HEK293 (cell line): Measurements from ENCODE around the gene PCDH9.

Source experiments
- CTCF ChIA-PET: fragments of 350-600 bp; formaldehyde crosslinking; extraction: SDS; loops from one replicate; lab custom pipeline; 2021; ENCODE audit warnings: antibody characterized with exemption; lab: Yijun Ruan, JAX
- POLR2A ChIA-PET: fragments of 300-600 bp; formaldehyde crosslinking; extraction: SDS; loops from one replicate; lab custom pipeline; 2020; ENCODE audit warnings: antibody characterized with exemption, inconsistent platforms; lab: Yijun Ruan, JAX
- H3K27ac ChIP-seq: fragments of 200-500 bp; sonication (Bioruptor generic); 2 replicates; pipeline ENCODE4 v1.5.1; 2014; ENCODE audit warnings: low read depth, low read length, control low read depth, inconsistent platforms; ENCODE audit errors: extremely low read depth
- H3K36me3 ChIP-seq, 2 experiments: fragments of 200-500 bp in 1 of 2; sonication (Bioruptor generic) in 1 of 2; 1 replicate in 1 of 2; 2 replicates in 1 of 2; pipeline ENCODE4 v1.5.1; 2014 to 2017; ENCODE audit warnings: inconsistent platforms in 2 of 2, low read length in 2 of 2; ENCODE audit not compliant: control insufficient read depth in 2 of 2, insufficient read depth in 1 of 2
- H3K4me1 ChIP-seq: fragments of 200-500 bp; sonication (Bioruptor generic); 2 replicates; pipeline ENCODE4 v1.5.1; 2014; ENCODE audit warnings: mild to moderate bottlenecking, low read length, inconsistent platforms; ENCODE audit not compliant: control insufficient read depth, insufficient read depth
- H3K4me3 ChIP-seq: 2 replicates; pipeline ENCODE4 v1.5.1; 2011; ENCODE audit warnings: low read depth, mild to moderate bottlenecking, control low read depth, low read length, moderate library complexity
- H3K9me3 ChIP-seq: fragments of 200-500 bp; sonication (Bioruptor generic); 2 replicates; pipeline ENCODE4 v1.5.1; 2014; ENCODE audit warnings: low read depth, low read length, inconsistent platforms; ENCODE audit not compliant: control insufficient read depth, insufficient read depth
- GLIS1 ChIP-seq: fragments of 450-650 bp; formaldehyde crosslinking; IDR thresholded peaks from 2 replicates; pipeline ENCODE4 v1.5.1; 2016; ENCODE audit warnings: missing biosample characterization, missing genetic modification characterization
- KLF10 ChIP-seq: fragments of 450-650 bp; IDR thresholded peaks from 2 replicates; pipeline ENCODE4 v1.5.1; 2018; ENCODE audit warnings: missing biosample characterization, mild to moderate bottlenecking, missing genetic modification characterization
- MZF1 ChIP-seq: fragments of 450-650 bp; formaldehyde crosslinking; IDR thresholded peaks from 2 replicates; pipeline ENCODE4 v1.5.1; 2017; ENCODE audit warnings: missing biosample characterization, missing genetic modification characterization, borderline replicate concordance
- OSR2 ChIP-seq: fragments of 450-650 bp; formaldehyde crosslinking; IDR thresholded peaks from 2 replicates; pipeline ENCODE4 v1.5.1; 2016; ENCODE audit warnings: missing biosample characterization, missing genetic modification characterization
- TRIM28 ChIP-seq: IDR thresholded peaks from 2 replicates; pipeline ENCODE4 v1.6.1; 2011; ENCODE audit warnings: low read length, control low read depth, borderline replicate concordance
- WT1 ChIP-seq: fragments of 450-650 bp; formaldehyde crosslinking; IDR thresholded peaks from 2 replicates; pipeline ENCODE4 v1.5.1; 2016; ENCODE audit warnings: missing biosample characterization, missing genetic modification characterization
- YY1 ChIP-seq: fragments of 450-650 bp; formaldehyde crosslinking; IDR thresholded peaks from 2 replicates; pipeline ENCODE4 v1.5.1; 2018; ENCODE audit warnings: missing biosample characterization, missing genetic modification characterization
- ZBTB7A ChIP-seq: fragments of 450-650 bp; formaldehyde crosslinking; IDR thresholded peaks from 2 replicates; pipeline ENCODE4 v1.5.1; 2016; ENCODE audit warnings: low read depth, missing biosample characterization, missing genetic modification characterization
- ZFHX2 ChIP-seq: fragments of 450-650 bp; formaldehyde crosslinking; conservative IDR thresholded peaks from 2 replicates; pipeline ENCODE4 v1.5.1; 2016; ENCODE audit warnings: missing biosample characterization, missing genetic modification characterization
- ZNF138 ChIP-seq: fragments of 450-650 bp; formaldehyde crosslinking; IDR thresholded peaks from 2 replicates; pipeline ENCODE4 v1.5.1; 2016; ENCODE audit warnings: missing biosample characterization, missing genetic modification characterization, borderline replicate concordance
- ZNF169 ChIP-seq: fragments of 450-650 bp; formaldehyde crosslinking; IDR thresholded peaks from 2 replicates; pipeline ENCODE4 v1.5.1; 2016; ENCODE audit warnings: missing biosample characterization, missing genetic modification characterization
- ZNF19 ChIP-seq: fragments of 450-650 bp; formaldehyde crosslinking; IDR thresholded peaks from 2 replicates; pipeline ENCODE4; 2016; ENCODE audit warnings: missing biosample characterization, missing genetic modification characterization, low read depth
- ZNF350 ChIP-seq: fragments of 450-650 bp; formaldehyde crosslinking; IDR thresholded peaks from 2 replicates; pipeline ENCODE4 v1.5.0; 2017; ENCODE audit warnings: missing biosample characterization, mild to moderate bottlenecking, missing genetic modification characterization
- ZNF76 ChIP-seq: fragments of 450-650 bp; formaldehyde crosslinking; IDR thresholded peaks from 2 replicates; pipeline ENCODE4; 2016; ENCODE audit warnings: low read depth, missing biosample characterization, missing genetic modification characterization, borderline replicate concordance
- TF ChIP-seq, protein P1 (sequence below): fragments of 450-650 bp; formaldehyde crosslinking; IDR thresholded peaks from 2 replicates; pipeline ENCODE4 v1.5.1; 2016; ENCODE audit warnings: missing biosample characterization, missing genetic modification characterization
- TF ChIP-seq, protein P2 (sequence below): fragments of 450-650 bp; formaldehyde crosslinking; IDR thresholded peaks from 2 replicates; pipeline ENCODE4 v1.5.1; 2016; ENCODE audit warnings: missing biosample characterization, missing genetic modification characterization
- TF ChIP-seq, protein P3 (sequence below): fragments of 450-650 bp; formaldehyde crosslinking; IDR thresholded peaks from 2 replicates; pipeline ENCODE4 v1.5.1; 2016; ENCODE audit warnings: missing biosample characterization, missing genetic modification characterization

The PCDH9 gene

GRCh38 chr13:66922444-66922843 is 307.7 kb downstream of the PCDH9 start:
- no peak overlapping the region for H3K4me3 ChIP-seq
- no peaks in the 10 kb centered on the region for H3K4me1 ChIP-seq
- POLR2A ChIA-PET, result no interaction called here
- H3K27ac ChIP-seq, result no peak overlapping the region
- no peaks in the 10 kb centered on the region for H3K36me3 ChIP-seq
- CTCF ChIA-PET, result no interaction called here
- no peaks in the 10 kb centered on the region for H3K9me3 ChIP-seq
- TF ChIP-seq GLIS1 (tag by site-specific recombination) (0 out of 2 replicates have a peak, but pooled peaks have one; percentile 9), OSR2 (tag by site-specific recombination) (peak; percentile 67), KLF10 (tag by site-specific recombination) (no peak)

DNA sequence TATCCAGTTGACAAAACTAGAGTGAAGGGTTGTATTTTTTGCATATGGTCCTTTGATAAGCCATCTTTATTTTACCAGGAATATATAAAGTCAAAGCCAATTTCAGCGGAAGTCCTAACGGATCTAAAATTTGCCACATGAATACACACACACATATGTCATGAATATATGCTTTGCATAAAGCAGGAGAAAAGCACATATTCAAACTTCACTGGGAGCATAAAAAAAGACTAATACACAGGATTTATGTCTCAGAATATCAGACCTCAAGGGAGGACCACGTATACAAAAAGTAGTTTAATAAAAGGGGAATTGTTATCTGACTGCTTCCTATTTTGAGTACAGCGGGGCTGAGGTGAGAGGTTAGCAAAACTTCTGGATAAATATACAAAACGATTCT is 308.7 kb downstream of the PCDH9 start:
- no peak overlapping the region for H3K27ac ChIP-seq
- no peaks in the 10 kb centered on the region for H3K9me3 ChIP-seq
- H3K36me3 ChIP-seq, result no peaks in the 10 kb centered on the region
- CTCF ChIA-PET, result no interaction called here
- POLR2A ChIA-PET, result no interaction called here
- TF ChIP-seq TRIM28, result peak; percentile 54; the same call in 1 of the 2 replicates
- TF ChIP-seq ZNF138 (tag by site-specific recombination), result no peak
- H3K4me1 ChIP-seq, result no peaks in the 10 kb centered on the region
- no peak overlapping the region for H3K4me3 ChIP-seq

- H3K27ac ChIP-seq, result no peak overlapping the region
- H3K9me3 ChIP-seq, result no peaks in the 10 kb centered on the region
- CTCF ChIA-PET, result interaction anchor here (0.7 kb wide), 1 partner anchor 20 kb away, joined by 3 read pairs; no protein-coding TSS in a partner anchor
- TF ChIP-seq ZNF76 (tag by site-specific recombination) (no peak), ZNF19 (no peak), MZF1 (no peak), TRIM28 (peak; percentile 83), YY1 (no peak)
- TF ChIP-seq, all 188 proteins: peak for 1
- Histone ChIP-seq H3K4me3 (no peak overlapping the region), H3K36me3 (no peaks in the 10 kb centered on the region), H3K4me1 (no peaks in the 10 kb centered on the region)
- POLR2A ChIA-PET, result no interaction called here
Observed at GRCh38 chr13:66915596-66916185, 314.4 kb downstream of the PCDH9 start.

- no peak for TF ChIP-seq ZNF169
- no peak for TF ChIP-seq ZFHX2 (tag by site-specific recombination)
- TF ChIP-seq, protein P1, sequence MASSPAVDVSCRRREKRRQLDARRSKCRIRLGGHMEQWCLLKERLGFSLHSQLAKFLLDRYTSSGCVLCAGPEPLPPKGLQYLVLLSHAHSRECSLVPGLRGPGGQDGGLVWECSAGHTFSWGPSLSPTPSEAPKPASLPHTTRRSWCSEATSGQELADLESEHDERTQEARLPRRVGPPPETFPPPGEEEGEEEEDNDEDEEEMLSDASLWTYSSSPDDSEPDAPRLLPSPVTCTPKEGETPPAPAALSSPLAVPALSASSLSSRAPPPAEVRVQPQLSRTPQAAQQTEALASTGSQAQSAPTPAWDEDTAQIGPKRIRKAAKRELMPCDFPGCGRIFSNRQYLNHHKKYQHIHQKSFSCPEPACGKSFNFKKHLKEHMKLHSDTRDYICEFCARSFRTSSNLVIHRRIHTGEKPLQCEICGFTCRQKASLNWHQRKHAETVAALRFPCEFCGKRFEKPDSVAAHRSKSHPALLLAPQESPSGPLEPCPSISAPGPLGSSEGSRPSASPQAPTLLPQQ (tag by site-specific recombination), result no peak
- TF ChIP-seq, protein P2, sequence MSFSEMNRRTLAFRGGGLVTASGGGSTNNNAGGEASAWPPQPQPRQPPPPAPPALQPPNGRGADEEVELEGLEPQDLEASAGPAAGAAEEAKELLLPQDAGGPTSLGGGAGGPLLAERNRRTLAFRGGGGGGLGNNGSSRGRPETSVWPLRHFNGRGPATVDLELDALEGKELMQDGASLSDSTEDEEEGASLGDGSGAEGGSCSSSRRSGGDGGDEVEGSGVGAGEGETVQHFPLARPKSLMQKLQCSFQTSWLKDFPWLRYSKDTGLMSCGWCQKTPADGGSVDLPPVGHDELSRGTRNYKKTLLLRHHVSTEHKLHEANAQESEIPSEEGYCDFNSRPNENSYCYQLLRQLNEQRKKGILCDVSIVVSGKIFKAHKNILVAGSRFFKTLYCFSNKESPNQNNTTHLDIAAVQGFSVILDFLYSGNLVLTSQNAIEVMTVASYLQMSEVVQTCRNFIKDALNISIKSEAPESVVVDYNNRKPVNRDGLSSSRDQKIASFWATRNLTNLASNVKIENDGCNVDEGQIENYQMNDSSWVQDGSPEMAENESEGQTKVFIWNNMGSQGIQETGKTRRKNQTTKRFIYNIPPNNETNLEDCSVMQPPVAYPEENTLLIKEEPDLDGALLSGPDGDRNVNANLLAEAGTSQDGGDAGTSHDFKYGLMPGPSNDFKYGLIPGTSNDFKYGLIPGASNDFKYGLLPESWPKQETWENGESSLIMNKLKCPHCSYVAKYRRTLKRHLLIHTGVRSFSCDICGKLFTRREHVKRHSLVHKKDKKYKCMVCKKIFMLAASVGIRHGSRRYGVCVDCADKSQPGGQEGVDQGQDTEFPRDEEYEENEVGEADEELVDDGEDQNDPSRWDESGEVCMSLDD (tag by site-specific recombination), result no peak
- no peak for TF ChIP-seq ZBTB7A (tag by site-specific recombination)
- no peak for TF ChIP-seq ZNF19
- TF ChIP-seq, protein P3, sequence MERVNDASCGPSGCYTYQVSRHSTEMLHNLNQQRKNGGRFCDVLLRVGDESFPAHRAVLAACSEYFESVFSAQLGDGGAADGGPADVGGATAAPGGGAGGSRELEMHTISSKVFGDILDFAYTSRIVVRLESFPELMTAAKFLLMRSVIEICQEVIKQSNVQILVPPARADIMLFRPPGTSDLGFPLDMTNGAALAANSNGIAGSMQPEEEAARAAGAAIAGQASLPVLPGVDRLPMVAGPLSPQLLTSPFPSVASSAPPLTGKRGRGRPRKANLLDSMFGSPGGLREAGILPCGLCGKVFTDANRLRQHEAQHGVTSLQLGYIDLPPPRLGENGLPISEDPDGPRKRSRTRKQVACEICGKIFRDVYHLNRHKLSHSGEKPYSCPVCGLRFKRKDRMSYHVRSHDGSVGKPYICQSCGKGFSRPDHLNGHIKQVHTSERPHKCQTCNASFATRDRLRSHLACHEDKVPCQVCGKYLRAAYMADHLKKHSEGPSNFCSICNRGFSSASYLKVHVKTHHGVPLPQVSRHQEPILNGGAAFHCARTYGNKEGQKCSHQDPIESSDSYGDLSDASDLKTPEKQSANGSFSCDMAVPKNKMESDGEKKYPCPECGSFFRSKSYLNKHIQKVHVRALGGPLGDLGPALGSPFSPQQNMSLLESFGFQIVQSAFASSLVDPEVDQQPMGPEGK, result no peak
- TF ChIP-seq ZNF350, result no peak
- TF ChIP-seq WT1 (tag by site-specific recombination), result no peak
- CTCF ChIA-PET, result no interaction called here
- no peaks in the 10 kb centered on the region for H3K9me3 ChIP-seq
- H3K27ac ChIP-seq, result no peak overlapping the region
- POLR2A ChIA-PET, result no interaction called here
- H3K36me3 ChIP-seq, result no peaks in the 10 kb centered on the region
- H3K4me3 ChIP-seq, result no peak overlapping the region
- no peaks in the 10 kb centered on the region for H3K4me1 ChIP-seq
Observed at GRCh38 chr13:66914155-66914554, 316.0 kb downstream of the PCDH9 start.
